ENCODE measurements around the gene RTBDN. TPM values are rescaled to one million over a fixed set of nuclear protein-coding genes. Genes with fewer than 3 reads are reported as not detected.

RTBDN gene
- total RNA-seq, 2 experiments from 2014 or later = not detected

- peaks cover 46% of the 10 kb centered on the region for H3K4me1 Mint-ChIP-seq
- H3K4me3 Mint-ChIP-seq = no peak overlapping the region
- no peaks in the 10 kb centered on the region for H3K9me3 Mint-ChIP-seq
- ChIA-PET POLR2A (no interaction called here), CTCF (interaction anchor here (0.8 to 2.4 kb wide), 4 partner anchors 9 to 62 kb away, joined by 3 to 6 read pairs (median 5); no protein-coding TSS in a partner anchor)
- H3K36me3 Mint-ChIP-seq (ENCODE audit: low read depth) = no peaks in the 10 kb centered on the region
- DNase-seq = no peak
- no peak overlapping the region for H3K27ac Mint-ChIP-seq
- no peaks in the 10 kb centered on the region for H3K27me3 Mint-ChIP-seq
These were observed 48.1 kb downstream of the RTBDN start for GRCh38 chr19:12786141-12786870.

DNA sequence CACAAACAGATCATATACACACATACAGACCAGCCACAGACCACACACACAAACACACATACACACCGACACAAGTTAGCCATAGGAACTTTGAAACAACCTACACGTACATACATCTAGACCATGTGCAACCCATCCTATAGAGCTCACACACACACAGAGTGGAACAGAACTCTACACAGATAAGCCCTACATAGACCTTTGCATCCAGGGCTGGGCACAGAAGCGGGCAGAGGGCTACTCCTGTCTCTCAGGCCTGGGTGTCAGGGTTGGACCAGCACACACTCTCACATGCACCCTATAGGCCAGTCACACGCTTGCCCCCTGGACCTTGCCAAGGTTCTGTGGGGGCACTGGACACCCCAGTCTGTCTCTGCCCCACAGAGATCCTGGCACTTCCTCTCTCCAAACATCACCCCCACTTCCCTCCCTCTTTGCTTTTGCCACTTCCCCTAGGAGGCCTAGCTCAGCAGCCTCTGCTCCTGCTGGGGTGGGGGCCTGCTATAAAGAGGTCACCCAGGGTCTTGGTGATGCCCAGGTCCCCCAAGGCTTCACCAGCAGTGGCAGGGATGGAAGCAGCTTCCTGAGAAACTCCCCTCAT is 48.8 kb downstream of the RTBDN start:
- DNase-seq = no peak
- Mint-ChIP-seq H3K4me3 (no peak overlapping the region), H3K4me1 (peaks cover 40% of the 10 kb centered on the region), H3K36me3 (ENCODE audit: low read depth) (no peaks in the 10 kb centered on the region), H3K27ac (no peak overlapping the region), H3K27me3 (no peaks in the 10 kb centered on the region), H3K9me3 (no peaks in the 10 kb centered on the region)
- POLR2A ChIA-PET = no interaction called here
- CTCF ChIA-PET = interaction anchor here (0.8 kb wide), 1 partner anchor 62 kb away, joined by 3 read pairs; no protein-coding TSS in a partner anchor

GRCh38 chr19:12784871-12785430 is 49.4 kb downstream of the RTBDN start:
- peaks cover 39% of the 10 kb centered on the region for H3K4me1 Mint-ChIP-seq
- H3K27me3 Mint-ChIP-seq = no peaks in the 10 kb centered on the region
- DNase-seq = peak; percentile 54
- ChIA-PET CTCF (interaction anchor here (0.8 kb wide), 1 partner anchor 63 kb away, joined by 3 read pairs; no protein-coding TSS in a partner anchor), POLR2A (no interaction called here)
- no peaks in the 10 kb centered on the region for H3K9me3 Mint-ChIP-seq
- H3K27ac Mint-ChIP-seq = no peak overlapping the region
- H3K4me3 Mint-ChIP-seq = no peak overlapping the region
- H3K36me3 Mint-ChIP-seq (ENCODE audit: low read depth) = no peaks in the 10 kb centered on the region

DNA sequence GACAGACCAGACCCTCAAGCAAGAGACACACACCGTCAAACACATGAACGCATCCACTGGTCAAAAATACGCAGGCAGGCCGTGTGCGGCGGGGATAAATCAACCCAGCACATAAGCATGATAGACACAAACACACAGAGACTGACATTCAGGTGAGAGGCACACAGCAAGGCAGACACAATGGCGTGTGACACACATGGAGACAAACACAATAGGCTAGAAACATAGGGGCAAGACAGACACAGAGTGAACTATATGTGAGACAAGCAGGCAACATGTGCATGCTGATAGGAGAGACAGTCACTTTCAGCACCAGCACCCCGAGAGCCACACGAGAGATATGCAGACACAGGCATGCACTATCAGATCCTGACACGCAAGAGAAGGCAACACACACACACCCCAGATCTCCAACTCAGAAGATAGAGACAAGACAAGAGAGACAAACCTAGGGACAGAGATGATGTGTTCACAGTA is 49.9 kb downstream of the RTBDN start:
- H3K9me3 Mint-ChIP-seq = no peaks in the 10 kb centered on the region
- no peaks in the 10 kb centered on the region for H3K36me3 Mint-ChIP-seq (ENCODE audit: low read depth)
- peaks cover 44% of the 10 kb centered on the region for H3K4me1 Mint-ChIP-seq
- peak; percentile 41 for DNase-seq
- H3K27ac Mint-ChIP-seq = no peak overlapping the region
- no peaks in the 10 kb centered on the region for H3K27me3 Mint-ChIP-seq
- ChIA-PET POLR2A (no interaction called here), CTCF (no interaction called here)
- no peak overlapping the region for H3K4me3 Mint-ChIP-seq

GRCh38 chr19:12783849-12784393 is 50.5 kb downstream of the RTBDN start:
- no peak overlapping the region for H3K27ac Mint-ChIP-seq
- POLR2A ChIA-PET = interaction anchor here (2.0 kb wide), 1 partner anchor 8 kb away, joined by 14 read pairs; the partner anchor contains the start of gene JUNB

DNA sequence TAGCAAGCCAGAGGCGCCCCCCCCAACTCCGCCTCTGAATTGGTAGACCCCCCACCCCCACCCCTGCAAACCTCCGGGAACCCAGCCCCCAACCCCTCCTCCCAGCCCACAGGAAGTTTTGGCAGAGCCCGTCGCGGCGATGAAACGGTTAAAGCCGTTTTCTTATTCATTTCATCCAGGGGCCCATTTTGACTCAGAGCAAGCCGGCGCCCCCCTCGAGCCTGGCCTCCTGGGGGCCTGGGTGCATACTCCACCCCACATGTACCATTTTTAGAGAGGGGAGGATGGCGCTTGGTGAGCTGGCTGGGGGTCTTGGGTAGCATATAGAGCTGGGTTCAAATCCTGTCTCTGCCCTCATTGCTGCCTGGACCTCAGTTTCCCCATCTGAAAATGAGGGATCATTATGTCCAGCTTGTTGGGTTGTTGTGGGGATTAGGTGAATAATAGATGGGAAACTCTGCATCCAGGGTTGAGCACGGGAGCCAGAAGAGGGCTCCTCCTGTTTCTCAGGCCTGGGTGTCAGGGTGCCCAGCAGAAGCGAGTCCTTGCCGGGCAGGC is 51.0 kb downstream of the RTBDN start:
- peaks cover 45% of the 10 kb centered on the region for H3K4me1 Mint-ChIP-seq
- peak; percentile 49 for DNase-seq
- H3K27ac Mint-ChIP-seq = no peak overlapping the region
- no peaks in the 10 kb centered on the region for H3K27me3 Mint-ChIP-seq
- POLR2A ChIA-PET = interaction anchor here (2.0 kb wide), 1 partner anchor 9 kb away, joined by 14 read pairs; the partner anchor contains the start of gene JUNB
- no peaks in the 10 kb centered on the region for H3K9me3 Mint-ChIP-seq
- no peaks in the 10 kb centered on the region for H3K36me3 Mint-ChIP-seq (ENCODE audit: low read depth)
- CTCF ChIA-PET = interaction anchor here (0.9 to 4.4 kb wide), 6 partner anchors 11 to 87 kb away, joined by 3 to 65 read pairs (median 5); partner anchors contain the start of genes FBXW9 and JUNB
- H3K4me3 Mint-ChIP-seq = peak overlapping the region; percentile 93

More at GRCh38 chr19:12783849-12784393, 50.5 kb downstream of the RTBDN start:
- no peaks in the 10 kb centered on the region for H3K36me3 Mint-ChIP-seq (ENCODE audit: low read depth)
- CTCF ChIA-PET = interaction anchor here (4.4 kb wide), 1 partner anchor 10 kb away, joined by 65 read pairs; the partner anchor contains the start of gene JUNB
- H3K4me3 Mint-ChIP-seq = peak overlapping the region; percentile 93
- H3K27me3 Mint-ChIP-seq = no peaks in the 10 kb centered on the region
- H3K9me3 Mint-ChIP-seq = no peaks in the 10 kb centered on the region
- peaks cover 44% of the 10 kb centered on the region for H3K4me1 Mint-ChIP-seq
- DNase-seq = no peak

- H3K27ac Mint-ChIP-seq = peak overlapping the region; percentile 99
- ChIA-PET POLR2A (interaction anchor here (2.0 kb wide), 1 partner anchor 10 kb away, joined by 14 read pairs; the partner anchor contains the start of gene JUNB), CTCF (interaction anchor here (0.6 to 4.4 kb wide), 8 partner anchors 12 to 86 kb away, joined by 3 to 65 read pairs (median 4); partner anchors contain the start of genes FBXW9 and JUNB)
- peak; percentile 87 for DNase-seq
- H3K4me3 Mint-ChIP-seq = peak overlapping the region; percentile 93
- no peaks in the 10 kb centered on the region for H3K36me3 Mint-ChIP-seq (ENCODE audit: low read depth)
- no peaks in the 10 kb centered on the region for H3K9me3 Mint-ChIP-seq
- no peaks in the 10 kb centered on the region for H3K27me3 Mint-ChIP-seq
- peaks cover 45% of the 10 kb centered on the region for H3K4me1 Mint-ChIP-seq
These were observed 51.7 kb downstream of the RTBDN start for GRCh38 chr19:12782424-12783290.

DNA sequence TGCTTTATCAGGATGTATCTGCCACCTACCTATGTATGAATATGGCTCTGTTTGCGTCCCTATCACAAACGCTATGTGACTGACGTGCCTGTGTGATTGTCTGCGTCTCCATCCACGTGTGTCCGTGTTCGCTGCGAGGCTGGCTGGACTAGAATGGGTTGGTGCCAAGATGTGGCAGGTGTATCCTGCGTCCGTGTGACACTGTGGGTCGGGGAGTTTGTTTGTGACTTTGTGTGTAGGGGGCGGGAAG is 52.3 kb downstream of the RTBDN start:
- Mint-ChIP-seq H3K27ac (peak overlapping the region; percentile 99), H3K9me3 (no peaks in the 10 kb centered on the region), H3K36me3 (ENCODE audit: low read depth) (no peaks in the 10 kb centered on the region), H3K27me3 (no peaks in the 10 kb centered on the region), H3K4me1 (peaks cover 49% of the 10 kb centered on the region), H3K4me3 (peak overlapping the region; percentile 93)
- CTCF ChIA-PET = interaction anchor here (0.6 to 4.4 kb wide), 6 partner anchors 12 to 83 kb away, joined by 3 to 65 read pairs (median 4); partner anchors contain the start of gene JUNB
- DNase-seq = no peak
- POLR2A ChIA-PET = interaction anchor here (2.0 kb wide), 1 partner anchor 10 kb away, joined by 14 read pairs; the partner anchor contains the start of gene JUNB

- ChIA-PET CTCF (interaction anchor here (0.6 to 4.8 kb wide), 8 partner anchors 7 to 138 kb away, joined by 4 to 68 read pairs (median 28); partner anchors contain the start of gene JUNB), POLR2A (interaction anchor here (3.6 kb wide), 1 partner anchor 13 kb away, joined by 50 read pairs; the partner anchor contains the start of gene JUNB)
- peaks cover 51% of the 10 kb centered on the region for H3K4me1 Mint-ChIP-seq
- DNase-seq = no peak
- no peaks in the 10 kb centered on the region for H3K36me3 Mint-ChIP-seq (ENCODE audit: low read depth)
- H3K27me3 Mint-ChIP-seq = no peaks in the 10 kb centered on the region
- H3K4me3 Mint-ChIP-seq = peak overlapping the region; percentile 38
- peak overlapping the region; percentile 77 for H3K27ac Mint-ChIP-seq
- H3K9me3 Mint-ChIP-seq = no peaks in the 10 kb centered on the region
These were observed 55.0 kb downstream of the RTBDN start for GRCh38 chr19:12779162-12779993.

DNA sequence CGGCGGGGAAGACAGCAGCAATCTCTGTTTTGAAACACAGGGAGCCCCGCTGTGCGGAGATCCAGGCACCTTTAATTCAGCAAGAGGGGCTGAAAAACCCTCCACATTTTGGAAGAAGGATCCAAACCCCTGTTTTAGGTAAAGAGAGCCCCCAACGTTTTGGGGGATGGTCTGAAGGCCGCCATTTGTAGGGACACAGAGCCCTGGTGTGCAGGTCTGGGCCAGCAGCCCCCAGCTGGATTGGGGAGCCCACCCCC is 55.5 kb downstream of the RTBDN start:
- ChIA-PET CTCF (interaction anchor here (0.6 to 4.8 kb wide), 14 partner anchors 8 to 139 kb away, joined by 3 to 68 read pairs (median 6); partner anchors contain the start of genes JUNB, PRDX2 and THSD8), POLR2A (interaction anchor here (3.6 kb wide), 1 partner anchor 13 kb away, joined by 50 read pairs; the partner anchor contains the start of gene JUNB)
- H3K4me1 Mint-ChIP-seq = peaks cover 51% of the 10 kb centered on the region
- peak overlapping the region; percentile 79 for H3K4me3 Mint-ChIP-seq
- H3K9me3 Mint-ChIP-seq = no peaks in the 10 kb centered on the region
- no peaks in the 10 kb centered on the region for H3K27me3 Mint-ChIP-seq
- H3K27ac Mint-ChIP-seq = peak overlapping the region; percentile 89
- no peak for DNase-seq
- H3K36me3 Mint-ChIP-seq (ENCODE audit: low read depth) = no peaks in the 10 kb centered on the region
